Activated naive CD8-positive, alpha-beta T cell treated with anti-CD3 and anti-CD28 coated beads, Interleukin-2, amount 50 U/mL, for 24 hours (primary cell): ENCODE data around the gene AP1G2.
"Not testable (repeated sequence)": the region's sequence is repeated elsewhere in the genome, so short reads cannot be mapped to it uniquely, and the experiment has no call there.

Source experiments
- ATAC-seq: fragments of 150-1000 bp; cut with Tn5 transposase; one replicate; pipeline ENCODE4 v1.10.0; 2021
- DNase-seq: peaks from one replicate; pipeline ENCODE4 v3.0.0; 2021
- H3K27ac Mint-ChIP-seq: one replicate; pipeline ENCODE4 v1.8.0; 2021; ENCODE audit warnings: mild to moderate bottlenecking, mixed read lengths
- H3K27me3 Mint-ChIP-seq: one replicate; pipeline ENCODE4 v1.8.0; 2021; ENCODE audit warnings: mixed read lengths
- H3K36me3 Mint-ChIP-seq: one replicate; pipeline ENCODE4 v1.8.0; 2021; ENCODE audit warnings: low read depth, mixed read lengths
- H3K4me1 Mint-ChIP-seq: one replicate; pipeline ENCODE4 v1.8.0; 2021; ENCODE audit warnings: mixed read lengths
- H3K4me3 Mint-ChIP-seq: one replicate; pipeline ENCODE4 v1.8.0; 2021; ENCODE audit warnings: mild to moderate bottlenecking, moderate library complexity, mixed read lengths
- H3K9me3 Mint-ChIP-seq: one replicate; pipeline ENCODE4 v1.8.0; 2021; ENCODE audit warnings: mixed read lengths

AP1G2 gene, protein sequence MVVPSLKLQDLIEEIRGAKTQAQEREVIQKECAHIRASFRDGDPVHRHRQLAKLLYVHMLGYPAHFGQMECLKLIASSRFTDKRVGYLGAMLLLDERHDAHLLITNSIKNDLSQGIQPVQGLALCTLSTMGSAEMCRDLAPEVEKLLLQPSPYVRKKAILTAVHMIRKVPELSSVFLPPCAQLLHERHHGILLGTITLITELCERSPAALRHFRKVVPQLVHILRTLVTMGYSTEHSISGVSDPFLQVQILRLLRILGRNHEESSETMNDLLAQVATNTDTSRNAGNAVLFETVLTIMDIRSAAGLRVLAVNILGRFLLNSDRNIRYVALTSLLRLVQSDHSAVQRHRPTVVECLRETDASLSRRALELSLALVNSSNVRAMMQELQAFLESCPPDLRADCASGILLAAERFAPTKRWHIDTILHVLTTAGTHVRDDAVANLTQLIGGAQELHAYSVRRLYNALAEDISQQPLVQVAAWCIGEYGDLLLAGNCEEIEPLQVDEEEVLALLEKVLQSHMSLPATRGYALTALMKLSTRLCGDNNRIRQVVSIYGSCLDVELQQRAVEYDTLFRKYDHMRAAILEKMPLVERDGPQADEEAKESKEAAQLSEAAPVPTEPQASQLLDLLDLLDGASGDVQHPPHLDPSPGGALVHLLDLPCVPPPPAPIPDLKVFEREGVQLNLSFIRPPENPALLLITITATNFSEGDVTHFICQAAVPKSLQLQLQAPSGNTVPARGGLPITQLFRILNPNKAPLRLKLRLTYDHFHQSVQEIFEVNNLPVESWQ

DNA sequence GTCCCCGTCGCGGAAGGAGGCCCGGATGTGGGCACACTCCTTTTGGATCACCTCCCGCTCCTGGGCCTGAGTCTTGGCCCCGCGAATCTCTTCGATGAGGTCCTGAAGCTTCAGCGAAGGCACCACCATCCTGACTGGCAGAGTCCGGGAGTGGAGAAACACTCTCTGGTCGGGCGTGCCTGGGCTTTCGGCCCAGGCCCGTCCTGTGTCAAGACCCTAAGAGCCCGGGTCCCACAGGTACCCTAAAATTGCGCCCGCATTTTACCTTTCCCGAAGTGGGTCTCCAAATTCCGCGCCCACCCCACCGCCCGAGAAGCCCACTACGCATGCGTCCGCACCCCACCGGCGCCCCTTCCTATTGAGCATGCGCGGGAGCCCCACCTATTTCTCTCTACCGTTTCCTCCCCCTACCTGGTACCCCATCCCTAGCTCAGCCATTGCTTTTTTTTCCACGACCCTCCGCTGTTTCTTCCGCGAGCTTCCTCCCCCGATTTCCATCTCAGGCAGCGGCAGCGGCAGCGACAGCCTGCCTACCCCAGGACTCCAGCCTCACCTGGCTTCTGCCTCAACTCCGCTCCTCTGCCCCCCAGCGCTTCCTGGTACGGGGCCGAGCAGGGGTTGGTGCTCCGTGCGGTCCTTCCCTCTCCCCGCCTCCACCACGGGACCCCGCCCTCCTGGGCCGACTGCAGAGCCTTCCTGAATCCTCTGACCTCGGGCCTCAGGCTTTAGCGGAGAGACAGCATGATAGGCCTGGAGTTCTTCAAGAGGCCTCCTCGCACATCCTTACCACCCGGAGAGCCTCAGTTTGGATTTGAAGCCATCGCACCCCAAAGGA lies at the start of gene AP1G2:
Gene AP1G2 (minus strand): TSS at position 606 of the 835 bp plus-strand sequence. CDS start 477 bp downstream, at position 129.
- Mint-ChIP-seq H3K27me3 (peaks cover 6% of the 10 kb centered on the region), H3K27ac (peak within 1 kb of the TSS; percentile 98), H3K36me3 (peaks cover 14% of the 10 kb centered on the region), H3K9me3 (no peaks in the 10 kb centered on the region), H3K4me1 (peaks cover 30% of the 10 kb centered on the region), H3K4me3 (peak within 1 kb of the TSS; percentile 98)
- DNase-seq, result peak; percentile 94
- ATAC-seq, result peak; percentile 96

DNA sequence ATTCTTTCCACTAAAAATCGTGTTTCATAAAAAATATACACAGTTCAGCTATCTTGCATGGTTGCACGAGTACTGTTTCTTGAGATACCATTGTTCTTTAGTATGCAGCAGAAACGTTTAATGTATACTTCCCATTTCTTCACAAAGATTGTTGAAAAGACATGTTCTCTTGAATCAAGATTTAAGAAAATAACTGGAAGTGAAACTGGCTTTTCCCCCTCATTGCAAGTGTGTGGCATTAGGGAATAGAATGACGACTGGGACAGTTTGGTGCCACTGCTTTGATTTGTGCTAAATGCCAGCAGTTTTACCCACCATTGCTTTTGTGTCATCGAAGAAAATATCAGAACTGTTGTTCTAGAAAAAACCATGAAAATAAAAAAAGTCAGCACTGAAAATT lies 48.3 kb upstream of the AP1G2 start:
- H3K27me3 Mint-ChIP-seq, result no peaks in the 10 kb centered on the region
- H3K4me1 Mint-ChIP-seq, result peaks cover 16% of the 10 kb centered on the region
- H3K9me3 Mint-ChIP-seq, result no peaks in the 10 kb centered on the region
- no peaks in the 10 kb centered on the region for H3K36me3 Mint-ChIP-seq
- ATAC-seq (no peak), DNase-seq (no peak)
- no peak overlapping the region for H3K27ac Mint-ChIP-seq
- no peak overlapping the region for H3K4me3 Mint-ChIP-seq

DNA sequence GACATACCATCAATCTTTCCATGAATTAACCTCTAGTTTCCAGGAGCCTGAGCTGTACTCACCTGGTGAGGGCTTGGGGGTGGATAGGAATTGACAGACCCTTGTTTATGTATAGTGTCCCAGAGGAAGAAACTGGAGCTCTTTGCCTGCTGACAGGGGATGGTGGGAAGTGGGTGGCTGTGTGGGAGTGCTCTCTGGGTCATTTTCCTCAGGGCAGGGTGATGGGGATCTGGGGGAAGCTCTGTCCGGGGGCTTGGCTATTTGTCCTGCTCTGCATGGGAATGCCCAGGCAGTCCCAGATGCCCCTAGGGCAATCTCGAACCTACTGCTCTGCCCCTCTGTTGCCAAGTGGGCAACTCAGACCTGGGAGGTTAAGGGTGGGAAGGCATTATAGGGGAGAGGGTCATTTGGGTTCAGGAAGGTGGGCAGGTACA lies 46.8 kb upstream of the AP1G2 start:
- H3K27me3 Mint-ChIP-seq, result no peaks in the 10 kb centered on the region
- H3K27ac Mint-ChIP-seq, result no peak overlapping the region
- no peak overlapping the region for H3K4me3 Mint-ChIP-seq
- H3K4me1 Mint-ChIP-seq, result peaks cover 31% of the 10 kb centered on the region
- no peaks in the 10 kb centered on the region for H3K9me3 Mint-ChIP-seq
- DNase-seq (no peak), ATAC-seq (no peak)
- peaks cover 5% of the 10 kb centered on the region for H3K36me3 Mint-ChIP-seq

DNA sequence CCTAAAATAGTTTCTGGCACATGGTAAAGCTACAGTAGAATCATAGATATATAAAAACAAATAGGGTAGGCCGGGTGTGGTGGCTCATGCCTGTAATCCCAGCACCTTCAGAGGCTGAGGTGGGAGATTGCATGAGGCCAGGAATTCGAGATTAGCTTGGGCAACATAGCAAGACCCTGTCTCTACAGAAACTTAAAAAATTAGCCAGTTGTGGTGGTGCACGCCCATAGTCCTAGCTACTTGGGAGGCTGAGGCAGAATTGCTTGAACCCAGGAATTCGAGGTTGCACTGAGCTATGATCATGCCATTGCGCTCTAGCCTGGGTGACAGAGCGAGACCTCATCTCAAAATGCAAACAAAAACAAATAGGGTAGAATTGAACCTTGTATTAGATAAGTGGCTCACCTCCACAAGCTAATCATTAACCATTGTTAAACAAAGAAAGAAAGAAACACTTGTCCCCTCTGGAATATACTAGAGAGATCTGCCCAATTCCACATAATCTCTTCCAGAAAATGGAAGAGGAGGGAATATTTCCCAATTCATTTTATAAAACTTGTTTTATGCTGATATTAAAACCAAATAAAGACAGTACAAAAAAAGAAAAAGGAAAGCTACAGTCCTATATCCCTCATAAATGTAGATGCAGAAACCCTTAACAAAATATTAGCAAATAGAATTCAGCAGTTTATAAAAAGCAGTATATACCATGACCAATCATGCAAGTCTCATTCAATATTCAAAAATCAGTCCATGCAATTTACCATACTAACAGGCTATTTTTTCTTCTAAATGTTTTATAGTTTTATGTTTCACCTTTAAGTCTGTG lies 45.9 kb upstream of the AP1G2 start:
- no peak overlapping the region for H3K27ac Mint-ChIP-seq
- H3K9me3 Mint-ChIP-seq, result peaks cover 6% of the 10 kb centered on the region
- H3K36me3 Mint-ChIP-seq, result peaks cover 9% of the 10 kb centered on the region
- DNase-seq (no peak), ATAC-seq (no peak)
- H3K27me3 Mint-ChIP-seq, result no peaks in the 10 kb centered on the region
- peaks cover 30% of the 10 kb centered on the region for H3K4me1 Mint-ChIP-seq
- H3K4me3 Mint-ChIP-seq, result no peak overlapping the region

DNA sequence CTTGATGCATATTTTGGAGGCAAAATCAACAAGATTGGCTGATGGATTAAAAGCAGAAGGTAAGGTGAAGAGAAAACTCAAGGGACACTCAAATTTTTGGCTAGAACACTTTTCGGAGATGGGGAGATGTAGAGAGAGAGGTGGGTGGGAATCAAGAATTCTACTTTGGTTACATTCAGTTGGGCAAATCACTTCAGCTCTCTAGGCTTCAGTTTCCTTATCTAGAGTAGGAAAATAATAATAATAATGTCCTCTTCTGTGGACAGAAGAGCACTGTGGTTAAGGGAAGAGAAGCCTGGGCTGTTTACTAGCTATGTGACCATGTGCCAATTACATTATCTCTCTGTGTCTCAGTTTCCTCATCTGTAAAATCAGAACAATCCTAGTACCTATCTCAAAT lies 45.2 kb upstream of the AP1G2 start:
- Mint-ChIP-seq H3K9me3 (peaks cover 6% of the 10 kb centered on the region), H3K36me3 (peaks cover 9% of the 10 kb centered on the region), H3K4me1 (peaks cover 27% of the 10 kb centered on the region), H3K27ac (no peak overlapping the region), H3K27me3 (no peaks in the 10 kb centered on the region), H3K4me3 (no peak overlapping the region)
- DNase-seq, result no peak
- ATAC-seq, result no peak

DNA sequence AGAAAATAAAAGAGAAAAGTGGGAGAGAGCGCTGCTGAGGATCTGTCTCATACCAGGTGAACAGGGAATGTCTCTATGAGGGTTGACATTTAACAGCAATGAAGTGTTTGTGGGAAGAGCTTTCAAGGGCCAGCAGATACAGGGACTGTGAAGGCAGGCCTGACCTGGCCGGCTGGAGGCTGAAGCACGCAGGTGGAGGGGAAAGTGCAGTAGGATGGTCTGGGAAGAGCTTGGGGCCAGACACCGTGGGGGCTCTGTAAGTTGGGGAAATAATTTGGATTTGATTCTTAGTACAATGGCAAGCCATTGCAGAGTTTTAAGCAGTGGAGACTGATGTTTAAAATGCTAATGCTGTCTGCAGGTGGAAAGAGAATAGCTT lies 44.8 kb upstream of the AP1G2 start:
- Mint-ChIP-seq H3K27me3 (no peaks in the 10 kb centered on the region), H3K27ac (no peak overlapping the region), H3K4me1 (peaks cover 29% of the 10 kb centered on the region), H3K9me3 (peaks cover 6% of the 10 kb centered on the region), H3K4me3 (no peak overlapping the region), H3K36me3 (peaks cover 9% of the 10 kb centered on the region)
- ATAC-seq, result no peak
- no peak for DNase-seq

DNA sequence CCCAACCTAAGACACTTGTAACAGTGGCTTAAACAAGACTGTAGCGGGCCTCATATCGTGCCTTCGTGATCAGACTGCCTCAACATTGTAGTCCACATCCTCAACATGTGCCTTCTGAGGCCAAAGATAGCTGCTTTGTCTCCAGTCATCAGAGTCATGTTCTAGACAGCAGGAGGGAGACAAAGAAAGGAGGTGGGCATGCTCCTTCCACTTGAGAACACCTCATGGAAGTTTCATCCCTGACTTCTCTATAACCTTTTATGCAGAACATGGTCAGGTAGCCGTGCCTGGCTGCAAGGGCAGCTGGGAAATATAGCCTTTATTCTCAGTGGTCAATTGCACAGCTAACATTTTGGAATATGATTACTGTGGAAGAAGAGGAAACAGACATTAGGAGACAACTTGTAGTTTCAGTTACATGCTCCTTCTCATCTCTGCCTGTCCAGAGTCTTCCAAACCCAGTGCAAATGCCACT lies 43.3 kb upstream of the AP1G2 start:
- Mint-ChIP-seq H3K4me3 (no peak overlapping the region), H3K27ac (peak overlapping the region; percentile 84), H3K4me1 (peaks cover 43% of the 10 kb centered on the region), H3K36me3 (peaks cover 9% of the 10 kb centered on the region), H3K27me3 (no peaks in the 10 kb centered on the region), H3K9me3 (peaks cover 6% of the 10 kb centered on the region)
- ATAC-seq (no peak), DNase-seq (no peak)

DNA sequence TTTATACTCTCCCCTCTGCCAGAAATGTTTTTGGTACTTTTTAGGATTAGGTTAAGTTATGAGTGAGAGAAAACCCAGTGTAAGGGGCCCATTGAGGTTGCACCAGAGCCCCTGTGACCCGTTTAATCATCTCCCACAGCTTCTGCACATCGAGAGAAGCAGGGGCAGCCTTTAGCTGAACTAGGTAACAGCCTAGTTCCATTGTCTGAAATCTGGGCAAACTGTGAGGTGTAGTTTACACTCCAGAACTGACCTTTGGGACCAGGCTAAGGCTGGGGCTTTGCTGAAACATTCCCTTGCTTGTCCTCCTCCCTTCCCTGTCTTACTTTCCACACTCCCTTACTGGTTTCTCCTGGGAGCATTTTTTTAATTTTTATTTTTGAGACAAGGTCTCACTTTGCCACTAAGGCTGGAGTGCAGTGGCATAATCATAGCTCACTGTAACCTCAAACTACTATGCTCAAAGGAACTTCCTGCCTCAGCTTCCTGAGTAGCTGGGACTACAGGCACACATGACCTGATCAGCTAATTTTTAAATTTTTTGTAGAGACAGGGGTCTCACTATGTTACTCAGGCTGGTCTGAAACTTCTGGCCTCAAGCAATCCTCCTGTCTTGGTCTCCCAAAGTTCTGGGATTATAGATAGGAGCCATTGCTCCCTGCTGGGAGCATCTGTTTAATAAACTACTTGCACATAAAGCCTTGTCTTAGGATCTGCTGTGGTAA lies 42.7 kb upstream of the AP1G2 start:
- ATAC-seq, result no peak
- Mint-ChIP-seq H3K4me1 (peaks cover 49% of the 10 kb centered on the region), H3K27ac (peak overlapping the region; percentile 84)

DNA sequence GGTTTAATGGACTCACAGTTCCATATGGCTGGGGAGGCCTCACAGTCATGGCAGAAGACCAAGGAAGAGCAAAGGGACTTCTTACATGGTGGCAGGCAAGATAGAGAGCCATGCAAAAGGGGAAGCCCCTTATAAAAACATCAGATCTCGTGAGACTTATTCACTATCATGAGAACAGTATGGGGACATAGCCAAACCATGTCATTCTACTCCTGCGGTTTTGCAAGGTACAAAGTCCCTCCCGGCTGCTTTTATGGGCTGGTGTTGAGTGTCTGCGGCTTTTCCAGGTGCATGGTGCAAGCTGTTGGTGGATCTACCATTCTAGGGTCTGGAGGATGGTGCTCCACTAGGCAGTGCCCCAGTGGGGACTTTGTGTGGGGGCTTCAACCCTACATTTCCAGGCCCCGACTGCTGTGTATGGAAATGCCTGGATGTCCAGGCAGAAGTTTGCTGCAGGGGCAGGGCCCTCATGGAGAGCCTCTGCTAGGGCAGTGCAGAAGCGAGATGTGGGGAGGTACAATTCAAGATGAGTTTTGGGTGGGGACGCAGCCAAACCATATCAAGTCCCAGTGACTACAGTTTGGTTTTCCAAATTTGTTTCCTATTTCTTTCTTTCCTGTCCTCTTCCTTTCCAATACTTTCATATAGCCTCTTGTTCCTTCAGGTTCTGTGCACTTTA lies 42.0 kb upstream of the AP1G2 start:
- H3K4me3 Mint-ChIP-seq, H3K9me3 Mint-ChIP-seq, ATAC-seq, H3K36me3 Mint-ChIP-seq, DNase-seq, H3K27me3 Mint-ChIP-seq: not testable (repeated sequence)
- Mint-ChIP-seq H3K27ac (peak overlapping the region; percentile 84), H3K4me1 (peaks cover 49% of the 10 kb centered on the region)

More for the DNA sequence above, 42.7 kb upstream of the AP1G2 start:
- H3K4me3 Mint-ChIP-seq, result no peak overlapping the region
- DNase-seq, result no peak
- peaks cover 6% of the 10 kb centered on the region for H3K9me3 Mint-ChIP-seq
- no peaks in the 10 kb centered on the region for H3K27me3 Mint-ChIP-seq
- H3K36me3 Mint-ChIP-seq, result peaks cover 9% of the 10 kb centered on the region

DNA sequence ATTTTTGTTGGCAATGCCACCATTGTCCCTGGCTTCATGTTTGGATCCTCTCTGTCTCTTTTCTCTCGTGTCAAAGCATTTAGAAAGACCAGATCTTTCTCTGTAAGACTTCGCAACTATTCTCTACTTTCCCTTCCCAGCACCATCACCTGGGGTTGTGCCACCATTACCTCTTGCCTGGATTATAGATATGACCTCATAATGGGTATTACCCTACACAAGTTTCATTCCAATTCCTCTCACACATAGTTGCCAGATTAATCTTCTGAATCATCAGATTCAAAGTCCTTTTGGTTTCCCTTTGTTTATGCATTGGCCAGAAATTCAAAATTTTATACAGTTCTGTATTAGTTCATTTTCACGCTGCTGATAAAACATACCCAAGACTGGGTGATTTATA lies 41.4 kb upstream of the AP1G2 start:
- H3K27me3 Mint-ChIP-seq, result no peaks in the 10 kb centered on the region
- no peak overlapping the region for H3K27ac Mint-ChIP-seq
- no peak for ATAC-seq
- no peak for DNase-seq
- no peak overlapping the region for H3K4me3 Mint-ChIP-seq
- H3K4me1 Mint-ChIP-seq, result peaks cover 49% of the 10 kb centered on the region
- H3K9me3 Mint-ChIP-seq, result peaks cover 6% of the 10 kb centered on the region
- peaks cover 9% of the 10 kb centered on the region for H3K36me3 Mint-ChIP-seq

DNA sequence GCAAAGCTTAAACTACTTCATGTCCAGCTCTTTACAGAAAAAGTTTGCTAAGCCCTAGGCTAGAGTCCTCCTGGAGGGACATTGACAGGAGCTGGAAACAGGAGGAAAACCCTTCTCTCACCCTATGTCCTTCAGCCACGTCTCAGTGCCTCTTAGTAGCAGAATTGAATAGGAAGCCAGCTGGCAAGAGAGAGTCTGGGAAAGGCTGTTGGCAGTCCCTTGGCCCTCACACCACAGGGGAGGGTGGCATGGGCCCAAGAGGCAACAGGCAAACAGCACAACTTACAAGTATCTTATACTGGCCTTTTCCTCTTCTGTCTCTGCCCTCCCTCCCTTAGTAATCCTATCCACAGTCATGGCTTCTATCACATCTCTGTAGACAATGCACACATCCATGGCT lies 40.9 kb upstream of the AP1G2 start:
- no peak for DNase-seq
- peaks cover 49% of the 10 kb centered on the region for H3K4me1 Mint-ChIP-seq
- peaks cover 9% of the 10 kb centered on the region for H3K36me3 Mint-ChIP-seq
- H3K9me3 Mint-ChIP-seq, result peaks cover 6% of the 10 kb centered on the region
- no peak overlapping the region for H3K27ac Mint-ChIP-seq
- ATAC-seq, result no peak
- no peak overlapping the region for H3K4me3 Mint-ChIP-seq
- H3K27me3 Mint-ChIP-seq, result no peaks in the 10 kb centered on the region

DNA sequence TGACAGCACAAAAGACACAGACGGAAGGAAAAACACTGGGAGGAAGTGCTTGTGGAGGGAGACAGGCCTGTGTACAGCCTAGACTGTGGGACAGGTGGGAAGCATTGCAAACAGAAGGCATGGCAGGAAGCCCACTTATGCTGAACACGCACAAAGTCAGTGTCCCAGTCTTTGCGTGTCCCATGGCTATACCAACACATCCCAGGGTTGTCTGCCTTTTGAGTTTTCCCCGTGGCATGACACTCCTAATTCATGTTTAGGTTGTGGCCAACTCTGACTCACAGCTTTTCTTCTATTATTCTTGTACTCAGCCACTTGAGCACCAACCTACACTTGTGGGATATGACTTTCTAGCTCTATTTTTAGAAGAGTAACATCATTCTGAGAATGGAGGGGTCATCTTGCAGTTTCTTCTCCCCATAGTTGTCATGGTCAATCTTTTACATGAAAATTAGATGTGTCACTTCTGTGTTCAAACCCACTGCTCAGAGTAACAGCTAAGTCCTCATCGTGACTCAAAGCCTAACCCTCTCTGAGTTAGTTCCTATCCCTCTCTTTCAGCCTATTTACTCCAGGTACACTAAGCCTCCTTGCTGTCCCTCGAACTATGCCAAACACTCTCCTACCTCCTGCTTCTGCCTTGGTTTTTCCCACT lies 38.5 kb upstream of the AP1G2 start:
- no peaks in the 10 kb centered on the region for H3K27me3 Mint-ChIP-seq
- H3K4me1 Mint-ChIP-seq, result peaks cover 46% of the 10 kb centered on the region
- H3K36me3 Mint-ChIP-seq, result peaks cover 9% of the 10 kb centered on the region
- peaks cover 6% of the 10 kb centered on the region for H3K9me3 Mint-ChIP-seq
- H3K27ac Mint-ChIP-seq, result peak overlapping the region; percentile 80
- DNase-seq (no peak), ATAC-seq (peak; percentile 94)
- peak overlapping the region; percentile 3 for H3K4me3 Mint-ChIP-seq
